Inflammatory macrophage treated with lipopolysaccharide for 4 hours (primary cell): Measurements from ENCODE around the gene CTTN.

Experiments
- DNase-seq: peaks from one replicate; pipeline ENCODE4 v3.0.0-alpha.2; 2020

Gene CTTN

GRCh38 chr11:70477609-70478008, 79.3 kb downstream of the CTTN start:
- no peak for DNase-seq

GRCh38 chr11:70478166-70478890, 80.0 kb downstream of the CTTN start:
- DNase-seq = no peak

- DNase-seq = no peak
Observed at GRCh38 chr11:70480711-70481110, 82.4 kb downstream of the CTTN start.

- DNase-seq = no peak
Observed at GRCh38 chr11:70481625-70482528, 83.5 kb downstream of the CTTN start.

GRCh38 chr11:70482529-70482917, 84.2 kb downstream of the CTTN start:
- DNase-seq = no peak

- peak; percentile 87 for DNase-seq
Observed at GRCh38 chr11:70483077-70483861, 84.9 kb downstream of the CTTN start.

GRCh38 chr11:70483917-70484316, 85.6 kb downstream of the CTTN start:
- no peak for DNase-seq

- DNase-seq = no peak
Observed at GRCh38 chr11:70485326-70486025, 87.1 kb downstream of the CTTN start.

- no peak for DNase-seq
Observed at GRCh38 chr11:70486026-70486415, 87.7 kb downstream of the CTTN start.
